Measurements from ENCODE around the gene P2RX7. TPM values are rescaled to one million over a fixed set of nuclear protein-coding genes. Genes with fewer than 3 reads are reported as not detected.

Gene P2RX7
- total RNA-seq, 4 donors from 2014 or later = 1.6 to 2.7 (median 2.2) TPM

- intact Hi-C loops (cut with DNase I) = no loop called here
- no peak for DNase-seq
- 69 to 89% methylated on average over 3 to 5 of the region's 7 CpGs for WGBS, 2 donors
- H3K4me3 ChIP-seq = no peak overlapping the region
- H3K36me3 ChIP-seq = peaks cover 0 to 23% (median 0%) of the 10 kb centered on the region in 3 donors
- TF ChIP-seq CTCF (IDR thresholded peaks at IDR 0.05) (no peak), POLR2A (IDR thresholded peaks at IDR 0.05) (no peak)
- H3K9me3 ChIP-seq = no peaks in the 10 kb centered on the region
- no peaks in the 10 kb centered on the region for H3K27me3 ChIP-seq
- peaks cover 0 to 13% (median 0%) of the 10 kb centered on the region in 3 donors for H3K4me1 ChIP-seq
- H3K27ac ChIP-seq = no peak overlapping the region
These were observed 52.6 kb downstream of the P2RX7 start for GRCh38 chr12:121184984-121185889.

GRCh38 chr12:121186826-121187225 lies 54.1 kb downstream of the P2RX7 start:
- H3K36me3 ChIP-seq = peaks cover 0 to 11% (median 0%) of the 10 kb centered on the region in 3 donors
- no peaks in the 10 kb centered on the region for H3K27me3 ChIP-seq
- 88% methylated on average over 2 of the region's 2 CpGs for WGBS, 2 donors
- DNase-seq = no peak
- TF ChIP-seq POLR2A (IDR thresholded peaks at IDR 0.05) (no peak), CTCF (IDR thresholded peaks at IDR 0.05) (no peak)
- H3K4me1 ChIP-seq = peaks cover 0 to 18% (median 0%) of the 10 kb centered on the region in 3 donors
- intact Hi-C loops (cut with DNase I) = no loop called here
- H3K27ac ChIP-seq = no peak overlapping the region
- no peaks in the 10 kb centered on the region for H3K9me3 ChIP-seq
- H3K4me3 ChIP-seq = no peak overlapping the region

- H3K27ac ChIP-seq = no peak overlapping the region
- DNase-seq = no peak
- no peak overlapping the region for H3K4me3 ChIP-seq
- no peak for TF ChIP-seq CTCF (IDR thresholded peaks at IDR 0.05)
- no peak for TF ChIP-seq POLR2A (IDR thresholded peaks at IDR 0.05)
- no peaks in the 10 kb centered on the region for H3K9me3 ChIP-seq
- WGBS, 2 donors = 84 to 89% methylated on average over 7 of the region's 7 CpGs
- H3K36me3 ChIP-seq = peaks cover 0 to 11% (median 0%) of the 10 kb centered on the region in 3 donors
- intact Hi-C loops (cut with DNase I) = no loop called here
- H3K27me3 ChIP-seq = no peaks in the 10 kb centered on the region
- peaks cover 0 to 18% (median 0%) of the 10 kb centered on the region in 3 donors for H3K4me1 ChIP-seq
These were observed 54.8 kb downstream of the P2RX7 start for GRCh38 chr12:121187501-121187900.

GRCh38 chr12:121188227-121188626 lies 55.6 kb downstream of the P2RX7 start:
- Histone ChIP-seq H3K4me1 (peaks cover 0 to 18% (median 0%) of the 10 kb centered on the region in 3 donors), H3K27ac (no peak overlapping the region), H3K4me3 (no peak overlapping the region), H3K36me3 (peaks cover 0 to 11% (median 0%) of the 10 kb centered on the region in 3 donors), H3K27me3 (no peaks in the 10 kb centered on the region), H3K9me3 (no peaks in the 10 kb centered on the region)
- intact Hi-C loops (cut with DNase I) = no loop called here
- TF ChIP-seq POLR2A (IDR thresholded peaks at IDR 0.05) = no peak
- no peak for TF ChIP-seq CTCF (IDR thresholded peaks at IDR 0.05)
- WGBS, 2 donors = 90 to 93% methylated on average over 2 of the region's 2 CpGs
- DNase-seq = no peak

GRCh38 chr12:121189131-121189530 lies 56.5 kb downstream of the P2RX7 start:
- H3K36me3 ChIP-seq = peaks cover 0 to 10% (median 0%) of the 10 kb centered on the region in 3 donors
- 86 to 89% methylated on average over 8 to 9 of the region's 9 CpGs for WGBS, 2 donors
- H3K27ac ChIP-seq = no peak overlapping the region
- no peak overlapping the region for H3K4me3 ChIP-seq
- H3K4me1 ChIP-seq = peaks cover 0 to 15% (median 0%) of the 10 kb centered on the region in 3 donors
- H3K9me3 ChIP-seq = no peaks in the 10 kb centered on the region
- no peaks in the 10 kb centered on the region for H3K27me3 ChIP-seq
- TF ChIP-seq POLR2A (IDR thresholded peaks at IDR 0.05) (no peak), CTCF (IDR thresholded peaks at IDR 0.05) (no peak)
- intact Hi-C loops (cut with DNase I) = no loop called here
- no peak for DNase-seq
